Sigmoid colon (tissue), 7 donors: ENCODE results near the gene KLHL3. TPM values are rescaled to one million over a fixed set of nuclear protein-coding genes. Genes with fewer than 3 reads are reported as not detected.

Experiments
- DNase-seq: peaks from one replicate; pipeline ENCODE4 v3.0.0-alpha.2; 2019
- H3K27ac ChIP-seq, 4 donors: fragments of 200-600 bp; sonication (generic); one replicate each; pipeline ENCODE4 v1.5.1; 2016 to 2019; ENCODE audit warnings: mild to moderate bottlenecking in 1 of 4
- H3K27me3 ChIP-seq, 3 donors: fragments of 200-600 bp; sonication (generic); one replicate each; pipeline ENCODE4 v1.5.1; 2019; ENCODE audit warnings: mild to moderate bottlenecking in 1 of 3
- H3K36me3 ChIP-seq, 4 donors: fragments of 200-600 bp; sonication (generic); one replicate each; pipeline ENCODE4 v1.5.1; 2016 to 2019
- H3K4me1 ChIP-seq, 4 donors: fragments of 200-600 bp; sonication (generic); one replicate each; pipeline ENCODE4 v1.5.1; 2017 to 2019
- H3K4me3 ChIP-seq, 4 donors: fragments of 200-600 bp; sonication (generic); one replicate each; pipeline ENCODE4 v1.5.1; 2017 to 2019; ENCODE audit warnings: mild to moderate bottlenecking in 2 of 4, moderate library complexity in 1 of 4
- H3K9me3 ChIP-seq, 4 donors: fragments of 200-600 bp in 3 of 4; sonication (generic) in 3 of 4; one replicate each; pipeline versions ENCODE4 v1.5.1 to v1.6.1; 2013 to 2019
- EP300 ChIP-seq, 4 donors: sonication (generic); formaldehyde crosslinking; IDR thresholded peaks; one replicate each; pipeline ENCODE4 v1.6.1; 2017; ENCODE audit warnings: antibody characterized with exemption in 4 of 4
- POLR2A ChIP-seq, 2 donors: fragments of 450-650 bp; IDR thresholded peaks; one replicate each; pipeline ENCODE4 v1.6.1; 2016; ENCODE audit warnings: antibody characterized with exemption in 2 of 2, mild to moderate bottlenecking in 2 of 2, moderate library complexity in 2 of 2
- POLR2AphosphoS5 ChIP-seq, 4 donors: sonication (generic); formaldehyde crosslinking; IDR thresholded peaks; one replicate each; pipeline ENCODE4 v1.6.1; 2017; ENCODE audit warnings: antibody characterized with exemption in 4 of 4
- WGBS, 2 donors: extraction: QIAGEN DNeasy Blood & Tissue Kit; methylation state at CpG; one replicate each; pipeline ENCODE4 v1.1.7; 2013; 5-methylcytosine and 5-hydroxymethylcytosine counted together
- intact Hi-C: fragments of 100-400 bp; cut with DNase I; formaldehyde crosslinking; loops from one replicate; pipeline ENCODE4 v1.15.1; 2023
- polyA plus RNA-seq, 3 donors: library from polyadenylated mRNA; stranded (reverse); fragments of 200-250 nt; gene quantifications; one replicate each; pipeline ENCODE4 v1.2.3, GENCODE V29; 2013
- total RNA-seq, 4 donors: library from RNA; depleted of rRNA; stranded (reverse); fragments of >200 nt; gene quantifications; one replicate each; pipeline ENCODE4 v1.1.0, GENCODE V29; 2016
- TF ChIP-seq, protein P1 (sequence below), 4 experiments: fragments of 450-650 bp in 3 of 4; fragments of 200-600 bp in 1 of 4; IDR thresholded peaks; one replicate each; pipeline ENCODE4 v1.5.1; 2016 to 2019; ENCODE audit warnings: antibody characterized with exemption in 4 of 4, mild to moderate bottlenecking in 3 of 4, moderate library complexity in 2 of 4
- donor health status: healthy with polysubstance abuse.
- donor health status: Bipolar disorder and iron deficiency.
- donor health status: healthy.

Gene KLHL3
- total and polyA plus RNA-seq, 7 donors, result 0.23 to 5.5 (median 3.5) TPM; not detected in 1

DNA sequence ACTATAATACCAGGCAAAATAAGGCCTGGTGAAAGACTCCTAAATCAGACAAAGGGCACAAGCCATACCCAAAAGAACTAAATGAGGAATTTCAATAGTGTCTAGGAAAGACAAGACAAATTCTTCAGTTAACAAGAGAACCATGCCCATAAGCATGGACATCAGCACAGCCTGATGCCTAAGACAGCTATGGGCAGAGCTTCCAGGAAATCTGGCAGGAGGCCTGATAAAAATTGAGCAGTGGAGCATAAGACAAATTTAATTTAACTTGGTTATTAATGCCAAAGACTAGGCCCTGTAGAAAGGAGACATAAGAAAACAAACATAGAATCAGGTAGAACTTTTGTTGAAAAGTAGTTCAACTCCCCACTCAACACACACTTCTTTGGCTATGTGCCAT, 17.3 kb downstream of the KLHL3 start:
- Histone ChIP-seq H3K27me3 (no peaks in the 10 kb centered on the region), H3K4me3 (no peak overlapping the region), H3K36me3 (no peaks in the 10 kb centered on the region), H3K27ac (no peak overlapping the region), H3K4me1 (no peaks in the 10 kb centered on the region), H3K9me3 (peaks cover 0 to 2% (median 0%) of the 10 kb centered on the region in 4 donors)
- no peak for DNase-seq
- intact Hi-C loops, result no loop called here
- TF ChIP-seq EP300 (IDR thresholded peaks at IDR 0.05), result no peak
- TF ChIP-seq, protein P1, sequence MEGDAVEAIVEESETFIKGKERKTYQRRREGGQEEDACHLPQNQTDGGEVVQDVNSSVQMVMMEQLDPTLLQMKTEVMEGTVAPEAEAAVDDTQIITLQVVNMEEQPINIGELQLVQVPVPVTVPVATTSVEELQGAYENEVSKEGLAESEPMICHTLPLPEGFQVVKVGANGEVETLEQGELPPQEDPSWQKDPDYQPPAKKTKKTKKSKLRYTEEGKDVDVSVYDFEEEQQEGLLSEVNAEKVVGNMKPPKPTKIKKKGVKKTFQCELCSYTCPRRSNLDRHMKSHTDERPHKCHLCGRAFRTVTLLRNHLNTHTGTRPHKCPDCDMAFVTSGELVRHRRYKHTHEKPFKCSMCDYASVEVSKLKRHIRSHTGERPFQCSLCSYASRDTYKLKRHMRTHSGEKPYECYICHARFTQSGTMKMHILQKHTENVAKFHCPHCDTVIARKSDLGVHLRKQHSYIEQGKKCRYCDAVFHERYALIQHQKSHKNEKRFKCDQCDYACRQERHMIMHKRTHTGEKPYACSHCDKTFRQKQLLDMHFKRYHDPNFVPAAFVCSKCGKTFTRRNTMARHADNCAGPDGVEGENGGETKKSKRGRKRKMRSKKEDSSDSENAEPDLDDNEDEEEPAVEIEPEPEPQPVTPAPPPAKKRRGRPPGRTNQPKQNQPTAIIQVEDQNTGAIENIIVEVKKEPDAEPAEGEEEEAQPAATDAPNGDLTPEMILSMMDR (IDR thresholded peaks at IDR 0.05), result no peak
- TF ChIP-seq POLR2A (IDR thresholded peaks at IDR 0.05), result no peak
- TF ChIP-seq POLR2AphosphoS5 (IDR thresholded peaks at IDR 0.05), result no peak

DNA sequence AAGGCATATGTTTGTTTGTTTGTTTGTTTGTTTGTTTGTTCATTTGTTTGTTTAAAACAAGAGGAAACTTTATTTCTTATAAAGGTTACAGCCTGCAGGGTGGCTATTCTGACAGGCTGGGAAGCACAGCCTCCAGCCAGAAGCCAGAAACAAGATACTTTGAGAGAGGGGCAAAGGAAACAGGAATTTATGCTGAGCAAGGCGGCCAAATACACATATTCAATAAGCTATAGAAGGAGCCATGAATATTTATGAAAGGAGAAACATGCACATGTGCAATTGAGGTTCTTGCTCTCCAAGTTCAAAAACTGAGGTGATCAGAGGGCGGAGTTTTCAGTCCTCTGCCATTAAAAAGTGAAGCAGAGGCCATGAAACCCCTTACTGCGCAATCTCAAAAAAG, 19.6 kb downstream of the KLHL3 start:
- Histone ChIP-seq H3K4me3 (no peak overlapping the region), H3K4me1 (no peaks in the 10 kb centered on the region), H3K27me3 (no peaks in the 10 kb centered on the region), H3K36me3 (no peaks in the 10 kb centered on the region), H3K9me3 (peaks cover 0 to 4% (median 0%) of the 10 kb centered on the region in 4 donors), H3K27ac (no peak overlapping the region)
- TF ChIP-seq POLR2A (IDR thresholded peaks at IDR 0.05) (no peak), POLR2AphosphoS5 (IDR thresholded peaks at IDR 0.05) (no peak), EP300 (IDR thresholded peaks at IDR 0.05) (no peak)
- TF ChIP-seq, protein P1 (IDR thresholded peaks at IDR 0.05), result no peak
- WGBS, 2 donors, result 95 to 96% methylated on average over 3 of the region's 3 CpGs
- intact Hi-C loops, result no loop called here
- DNase-seq, result no peak

DNA sequence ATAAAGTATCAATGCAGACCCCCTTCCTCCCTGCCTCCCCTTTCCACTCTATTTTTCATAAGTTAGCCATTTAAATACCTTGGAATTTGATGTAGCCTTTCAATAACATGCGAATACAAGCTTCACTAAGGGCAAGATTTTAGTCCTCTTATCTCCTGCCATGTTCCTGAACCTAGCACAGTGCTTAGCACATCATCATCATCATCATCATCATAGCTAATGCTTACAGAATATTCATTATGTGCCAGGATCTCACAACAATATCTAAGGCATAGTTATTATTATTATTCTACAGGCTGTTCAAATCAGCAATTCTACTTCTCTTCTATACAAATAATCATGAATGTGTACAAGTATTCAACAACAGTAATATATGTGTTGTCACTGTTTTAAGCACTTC, 20.4 kb downstream of the KLHL3 start:
- Histone ChIP-seq H3K9me3 (peaks cover 0 to 4% (median 0%) of the 10 kb centered on the region in 4 donors), H3K27ac (no peak overlapping the region), H3K36me3 (no peaks in the 10 kb centered on the region), H3K27me3 (no peaks in the 10 kb centered on the region), H3K4me1 (no peaks in the 10 kb centered on the region), H3K4me3 (no peak overlapping the region)
- intact Hi-C loops, result no loop called here
- WGBS, 2 donors, result 94 to 99% methylated on average over 1 of the region's 1 CpG
- no peak for DNase-seq
- TF ChIP-seq EP300 (IDR thresholded peaks at IDR 0.05), result no peak
- no peak for TF ChIP-seq POLR2A (IDR thresholded peaks at IDR 0.05)
- TF ChIP-seq POLR2AphosphoS5 (IDR thresholded peaks at IDR 0.05), result no peak
- TF ChIP-seq, protein P1 (IDR thresholded peaks at IDR 0.05), result no peak

DNA sequence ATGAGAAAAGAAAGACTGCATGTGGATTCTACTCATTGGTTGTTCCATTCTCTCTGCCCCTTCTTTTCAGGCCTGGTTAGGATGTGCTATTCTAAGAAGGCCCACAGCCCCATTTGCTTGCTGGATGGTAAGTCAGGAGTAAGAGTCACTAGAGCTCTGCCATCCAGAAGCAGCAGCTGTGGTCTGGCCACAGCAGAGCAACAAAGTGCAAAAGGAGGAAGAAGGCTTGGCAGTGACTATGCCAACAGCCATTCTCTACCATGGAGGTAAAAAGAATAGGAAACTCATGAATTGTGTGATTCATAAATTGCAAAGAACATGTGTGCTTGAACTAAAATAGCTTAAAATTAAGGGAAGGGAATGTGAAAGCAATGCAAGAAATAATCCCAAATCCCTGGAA, 20.9 kb downstream of the KLHL3 start:
- Histone ChIP-seq H3K27ac (no peak overlapping the region), H3K36me3 (no peaks in the 10 kb centered on the region), H3K9me3 (peaks cover 0 to 4% (median 0%) of the 10 kb centered on the region in 4 donors), H3K4me3 (no peak overlapping the region), H3K4me1 (no peaks in the 10 kb centered on the region), H3K27me3 (no peaks in the 10 kb centered on the region)
- DNase-seq, result no peak
- TF ChIP-seq EP300 (IDR thresholded peaks at IDR 0.05), result no peak
- no peak for TF ChIP-seq POLR2AphosphoS5 (IDR thresholded peaks at IDR 0.05)
- TF ChIP-seq, protein P1 (IDR thresholded peaks at IDR 0.05), result no peak
- no peak for TF ChIP-seq POLR2A (IDR thresholded peaks at IDR 0.05)
- intact Hi-C loops, result no loop called here

DNA sequence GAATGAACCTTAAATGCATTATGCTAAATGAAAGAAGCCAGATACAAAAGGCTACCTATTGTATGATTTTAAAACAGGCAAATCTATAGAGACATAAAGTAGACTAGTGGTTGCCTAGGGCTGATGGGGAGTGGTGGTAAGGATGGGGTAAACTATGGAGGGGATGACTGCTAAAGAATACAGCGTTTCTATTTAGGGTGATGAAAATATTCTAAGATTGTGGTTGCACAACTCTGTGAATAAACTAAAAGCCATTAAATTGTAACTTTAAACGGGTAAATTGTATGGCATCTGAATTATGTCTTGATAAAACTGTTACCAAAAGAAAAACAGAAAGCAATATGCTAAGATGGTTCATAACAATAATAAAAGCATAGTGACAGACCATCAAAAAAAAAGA, 21.4 kb downstream of the KLHL3 start:
- no peaks in the 10 kb centered on the region for H3K27me3 ChIP-seq
- no peaks in the 10 kb centered on the region for H3K4me1 ChIP-seq
- DNase-seq, result no peak
- no peak overlapping the region for H3K4me3 ChIP-seq
- no peak for TF ChIP-seq EP300 (IDR thresholded peaks at IDR 0.05)
- TF ChIP-seq, protein P1 (IDR thresholded peaks at IDR 0.05), result no peak
- TF ChIP-seq POLR2AphosphoS5 (IDR thresholded peaks at IDR 0.05), result no peak
- TF ChIP-seq POLR2A (IDR thresholded peaks at IDR 0.05), result no peak
- H3K9me3 ChIP-seq, result peaks cover 0 to 4% (median 0%) of the 10 kb centered on the region in 4 donors
- WGBS, 2 donors, result 81 to 85% methylated on average over 2 of the region's 2 CpGs
- intact Hi-C loops, result no loop called here
- no peaks in the 10 kb centered on the region for H3K36me3 ChIP-seq
- H3K27ac ChIP-seq, result no peak overlapping the region
